ENCODE measurements around the gene NEK4. TPM values are rescaled to one million over a fixed set of nuclear protein-coding genes. Genes with fewer than 3 reads are reported as not detected.

The NEK4 gene
- total and polyA plus RNA-seq, 10 of the 15 experiments (the other 5 are each of a cell fraction or from before 2014, with no cell fraction given), result 7.0 to 29.1 (median 16.4) TPM

GRCh38 chr3:52682016-52682415 is 88.7 kb downstream of the NEK4 start (continued):
- no peak for TF ChIP-seq ZNF687 (IDR thresholded peaks at IDR 0.05)
- TF ChIP-seq NR2C1 (IDR thresholded peaks at IDR 0.05), result no peak
- no peak for TF ChIP-seq CUX1 (IDR thresholded peaks at IDR 0.05; ENCODE audit: insufficient replicate concordance, low read depth, low read length)
- no peak for TF ChIP-seq BACH1 (IDR thresholded peaks at IDR 0.05; ENCODE audit: borderline replicate concordance)
- no peak for TF ChIP-seq CBFB (IDR thresholded peaks at IDR 0.05; ENCODE audit: low read depth)
- TF ChIP-seq ZBTB33 (IDR thresholded peaks at IDR 0.05), result no peak
- TF ChIP-seq SIX5 (IDR thresholded peaks at IDR 0.05; ENCODE audit: low read depth, low read length, severe bottlenecking), result no peak
- TF ChIP-seq PAX5 (IDR thresholded peaks at IDR 0.05; ENCODE audit: borderline replicate concordance, low read depth, low read length), result no peak
- TF ChIP-seq ZZZ3 (IDR thresholded peaks at IDR 0.05; ENCODE audit: control insufficient read depth, insufficient read length, low read depth), result no peak
- TF ChIP-seq ELK1 (IDR thresholded peaks at IDR 0.05; ENCODE audit: low read depth, low read length), result no peak
- no peak for TF ChIP-seq ZNF24 (IDR thresholded peaks at IDR 0.05)

All from GM12878 (cell line).